Kidney epithelial cell (primary cell): ENCODE data around the gene GTF3C5. TPM values are rescaled to one million over a fixed set of nuclear protein-coding genes. Genes with fewer than 3 reads are reported as not detected.
"Not testable (repeated sequence)": the region's sequence is repeated elsewhere in the genome, so short reads cannot be mapped to it uniquely, and the experiment has no call there.

ENCODE experiments used
- DNase-seq: peaks from one replicate; pipeline ENCODE4 v3.0.0-alpha.2; 2010; ENCODE audit warnings: low read depth
- H3K27me3 ChIP-seq: 2 replicates; pipeline ENCODE4 v1.6.0; 2011; ENCODE audit warnings: low read length; ENCODE audit not compliant: control insufficient read depth, insufficient read depth
- H3K36me3 ChIP-seq: 2 replicates; pipeline ENCODE4 v1.5.1; 2011; ENCODE audit warnings: low read length; ENCODE audit not compliant: control insufficient read depth, insufficient read depth
- H3K4me3 ChIP-seq: 2 replicates; pipeline ENCODE4 v1.5.1; 2011; ENCODE audit warnings: low read depth, mild to moderate bottlenecking, control low read depth, low read length
- total RNA-seq: library from RNA; depleted of rRNA; stranded (reverse); fragments of >200 nt; gene quantifications from 2 replicates; pipeline ENCODE4 v1.2.3, GENCODE V29; 2015
- TF ChIP-seq, protein P1 (sequence below): IDR thresholded peaks from 2 replicates; pipeline ENCODE4 v1.5.1; 2011; ENCODE audit warnings: mild to moderate bottlenecking, moderate library complexity, low read length, control low read depth, inconsistent platforms; ENCODE audit not compliant: insufficient read depth, poor library complexity, severe bottlenecking

The GTF3C5 gene
- total RNA-seq, 1 donor from 2014 or later = 94.7 TPM

DNA sequence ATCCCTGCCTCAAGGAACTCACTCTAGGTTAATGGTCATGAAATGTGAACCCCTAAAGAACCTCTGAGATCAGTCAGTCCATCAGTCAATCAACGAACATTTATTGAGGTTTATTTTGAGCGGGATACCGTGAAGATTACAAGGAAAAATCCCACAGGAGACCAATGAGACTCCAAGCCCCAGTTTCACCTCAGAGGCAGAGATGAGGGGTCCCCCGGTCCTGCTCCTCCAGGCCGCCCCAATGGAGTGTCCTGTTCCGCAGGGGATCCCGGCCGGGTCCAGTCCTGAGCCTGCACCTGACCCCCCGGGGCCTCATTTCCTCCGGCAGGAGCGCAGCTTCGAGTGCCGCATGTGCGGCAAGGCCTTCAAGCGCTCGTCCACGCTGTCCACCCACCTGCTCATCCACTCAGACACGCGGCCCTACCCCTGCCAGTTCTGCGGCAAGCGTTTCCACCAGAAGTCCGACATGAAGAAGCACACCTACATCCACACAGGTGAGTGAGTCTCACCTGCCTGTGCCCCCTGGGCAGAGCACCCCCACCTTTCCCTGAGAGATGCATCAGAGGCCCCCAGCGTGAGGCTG, 41.3 kb upstream of the GTF3C5 start:
- DNase-seq = no peak
- TF ChIP-seq, protein P1, sequence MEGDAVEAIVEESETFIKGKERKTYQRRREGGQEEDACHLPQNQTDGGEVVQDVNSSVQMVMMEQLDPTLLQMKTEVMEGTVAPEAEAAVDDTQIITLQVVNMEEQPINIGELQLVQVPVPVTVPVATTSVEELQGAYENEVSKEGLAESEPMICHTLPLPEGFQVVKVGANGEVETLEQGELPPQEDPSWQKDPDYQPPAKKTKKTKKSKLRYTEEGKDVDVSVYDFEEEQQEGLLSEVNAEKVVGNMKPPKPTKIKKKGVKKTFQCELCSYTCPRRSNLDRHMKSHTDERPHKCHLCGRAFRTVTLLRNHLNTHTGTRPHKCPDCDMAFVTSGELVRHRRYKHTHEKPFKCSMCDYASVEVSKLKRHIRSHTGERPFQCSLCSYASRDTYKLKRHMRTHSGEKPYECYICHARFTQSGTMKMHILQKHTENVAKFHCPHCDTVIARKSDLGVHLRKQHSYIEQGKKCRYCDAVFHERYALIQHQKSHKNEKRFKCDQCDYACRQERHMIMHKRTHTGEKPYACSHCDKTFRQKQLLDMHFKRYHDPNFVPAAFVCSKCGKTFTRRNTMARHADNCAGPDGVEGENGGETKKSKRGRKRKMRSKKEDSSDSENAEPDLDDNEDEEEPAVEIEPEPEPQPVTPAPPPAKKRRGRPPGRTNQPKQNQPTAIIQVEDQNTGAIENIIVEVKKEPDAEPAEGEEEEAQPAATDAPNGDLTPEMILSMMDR = no peak
- Histone ChIP-seq H3K4me3 (no peak overlapping the region), H3K27me3 (peaks cover 33% of the 10 kb centered on the region), H3K36me3 (no peaks in the 10 kb centered on the region)

DNA sequence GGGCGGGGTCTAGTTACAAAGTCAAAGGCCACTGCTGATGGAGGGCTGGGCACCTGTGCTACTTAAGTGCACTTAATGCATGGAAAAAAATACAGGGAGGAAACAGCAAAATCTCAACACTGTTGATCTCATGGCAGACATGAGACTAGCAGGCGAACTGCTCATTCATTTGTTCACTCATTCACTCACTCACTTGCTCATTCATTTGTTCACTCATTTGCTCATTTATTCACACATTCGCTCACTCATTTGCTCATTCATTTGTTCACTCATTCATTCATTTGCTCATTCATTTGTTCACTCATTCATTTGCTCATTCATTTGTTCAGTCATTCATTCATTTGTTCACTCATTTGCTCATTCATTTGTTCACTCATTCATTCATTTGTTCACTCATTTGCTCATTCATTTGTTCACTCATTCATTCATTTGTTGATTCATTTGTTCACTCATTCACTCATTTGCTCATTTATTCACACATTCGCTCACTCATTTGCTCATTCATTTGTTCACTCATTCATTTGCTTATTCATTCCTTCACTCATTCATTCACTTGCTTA, 40.7 kb upstream of the GTF3C5 start:
- H3K27me3 ChIP-seq = peaks cover 31% of the 10 kb centered on the region
- not testable (repeated sequence) for DNase-seq, H3K36me3 ChIP-seq, H3K4me3 ChIP-seq

DNA sequence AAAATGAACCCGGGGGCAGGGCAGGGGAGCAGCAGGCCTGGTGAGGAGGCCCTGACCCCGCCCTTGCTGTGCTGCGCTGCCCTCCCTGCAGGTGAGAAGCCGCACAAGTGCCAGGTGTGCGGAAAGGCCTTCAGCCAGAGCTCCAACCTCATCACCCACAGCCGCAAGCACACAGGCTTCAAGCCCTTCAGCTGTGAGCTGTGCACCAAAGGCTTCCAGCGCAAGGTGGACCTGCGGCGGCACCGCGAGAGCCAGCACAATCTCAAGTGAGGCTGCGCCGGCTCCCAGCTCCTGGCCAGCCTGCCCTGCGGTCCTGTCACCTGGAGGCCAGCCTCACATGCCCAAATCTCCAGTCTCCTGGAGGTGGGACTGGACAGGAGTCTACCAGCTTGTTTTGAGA, 40.0 kb upstream of the GTF3C5 start:
- TF ChIP-seq, protein P1 = no peak
- H3K27me3 ChIP-seq = peaks cover 30% of the 10 kb centered on the region

DNA sequence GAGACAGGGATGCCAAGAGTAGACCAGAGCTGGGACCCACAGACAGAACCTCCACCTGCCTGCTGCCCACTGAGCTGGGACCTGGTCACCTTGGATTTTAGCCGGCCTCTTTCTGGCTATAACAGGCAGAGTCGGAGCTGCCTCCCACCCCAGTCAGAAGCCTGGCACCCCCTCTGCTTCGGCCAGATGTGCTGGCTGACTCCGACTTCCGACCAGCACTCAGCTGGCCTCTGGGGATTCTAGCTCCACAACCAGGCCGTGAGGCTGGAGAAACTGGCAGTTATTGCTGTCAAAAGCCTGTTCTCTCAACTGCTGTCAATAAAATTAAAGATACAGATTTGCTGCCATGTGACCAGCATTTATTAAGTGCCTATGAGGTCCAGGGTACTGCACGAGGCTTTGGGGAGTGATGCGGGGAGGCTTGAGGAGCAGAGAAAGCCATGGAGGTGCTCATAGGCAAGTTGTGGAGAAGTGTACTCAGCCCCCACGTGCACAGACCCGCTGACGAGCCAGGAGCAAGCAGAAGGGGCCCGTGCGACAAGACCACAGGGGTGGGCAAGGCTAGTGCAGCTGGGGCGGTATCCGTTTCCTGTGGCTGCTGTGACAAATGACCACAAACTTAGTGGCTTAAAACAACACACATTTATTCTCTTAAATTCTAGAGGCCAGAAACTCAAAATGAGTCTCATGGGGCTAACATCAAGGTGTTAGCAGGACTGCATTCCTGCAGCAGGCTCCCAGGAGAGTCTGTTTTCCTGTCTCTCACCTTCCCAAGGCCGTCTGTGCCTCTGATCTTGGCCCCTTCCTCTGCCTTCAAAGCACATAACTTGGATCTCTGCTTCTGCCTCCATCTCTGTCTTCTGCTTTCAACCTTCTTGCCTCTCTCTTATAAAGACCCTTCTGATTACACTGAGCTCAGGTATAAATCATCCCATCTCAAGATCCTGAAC, 39.2 kb upstream of the GTF3C5 start:
- peaks cover 29% of the 10 kb centered on the region for H3K27me3 ChIP-seq
- TF ChIP-seq, protein P1 = no peak
- H3K36me3 ChIP-seq = no peaks in the 10 kb centered on the region
- no peak for DNase-seq
- H3K4me3 ChIP-seq = no peak overlapping the region

More for the DNA sequence above, 40.0 kb upstream of the GTF3C5 start:
- Histone ChIP-seq H3K4me3 (no peak overlapping the region), H3K36me3 (no peaks in the 10 kb centered on the region)
- DNase-seq = no peak

DNA sequence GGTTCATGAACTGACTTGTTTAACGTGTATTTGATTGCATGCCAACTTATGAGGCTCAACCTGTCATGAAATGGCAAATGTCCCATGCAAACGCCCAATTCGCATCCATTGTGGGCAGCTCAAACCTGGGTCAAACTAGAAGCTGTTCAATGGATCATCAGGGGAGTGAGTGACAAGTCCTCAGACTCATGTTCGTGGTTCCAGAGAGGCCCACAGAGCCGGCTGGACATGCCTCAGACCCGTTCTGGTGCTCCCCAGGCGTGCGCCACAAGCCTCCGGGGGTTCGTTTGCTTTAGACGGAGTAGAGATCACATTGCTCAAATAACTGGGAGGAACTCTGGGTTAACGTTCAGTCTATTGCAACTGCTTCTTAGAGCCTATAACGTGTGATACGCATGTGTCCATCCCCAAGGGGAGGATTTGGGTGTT, 37.3 kb upstream of the GTF3C5 start:
- TF ChIP-seq, protein P1 = no peak
- DNase-seq = no peak
- Histone ChIP-seq H3K4me3 (no peak overlapping the region), H3K27me3 (peaks cover 21% of the 10 kb centered on the region), H3K36me3 (no peaks in the 10 kb centered on the region)

DNA sequence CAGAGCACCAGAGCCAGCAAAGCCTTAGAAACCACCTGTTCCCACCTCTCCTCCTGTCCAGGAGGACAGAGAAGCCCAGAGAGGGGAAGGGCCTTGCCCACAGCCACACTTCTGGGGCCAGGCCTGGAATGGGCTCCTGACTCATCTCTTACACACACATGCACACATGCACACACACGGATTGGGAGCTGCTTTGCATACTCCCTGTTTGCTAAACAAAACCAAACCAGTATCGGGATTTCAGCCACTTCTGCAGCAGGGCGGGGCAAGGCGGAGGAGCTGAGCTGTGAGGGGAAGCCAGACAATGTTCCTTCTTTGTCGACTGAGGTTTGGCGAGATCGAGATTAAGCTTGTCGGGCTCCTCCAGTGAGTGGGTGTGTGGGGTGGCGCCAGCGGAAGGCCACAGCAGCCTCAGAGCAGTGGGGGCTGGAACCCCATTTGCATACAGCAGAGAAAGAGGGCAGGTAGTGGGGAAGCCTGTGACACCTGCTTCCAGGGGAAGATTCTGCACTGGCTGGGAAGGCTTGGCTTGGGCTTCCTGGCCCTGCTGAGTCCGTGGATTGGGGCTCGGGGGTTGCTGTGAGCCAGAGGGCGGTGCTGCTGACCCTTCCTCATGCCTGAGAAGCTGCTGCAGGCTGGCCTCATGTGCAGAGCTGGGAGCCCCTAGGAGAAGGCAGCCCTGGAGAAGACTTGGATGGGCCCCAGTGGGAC, 36.2 kb upstream of the GTF3C5 start:
- TF ChIP-seq, protein P1 = no peak
- Histone ChIP-seq H3K4me3 (no peak overlapping the region), H3K27me3 (peaks cover 20% of the 10 kb centered on the region), H3K36me3 (no peaks in the 10 kb centered on the region)
- no peak for DNase-seq
